ENCODE data around the gene FAR2.
"Not testable (repeated sequence)": the region's sequence is repeated elsewhere in the genome, so short reads cannot be mapped to it uniquely, and the experiment has no call there.

FAR2 gene

DNA sequence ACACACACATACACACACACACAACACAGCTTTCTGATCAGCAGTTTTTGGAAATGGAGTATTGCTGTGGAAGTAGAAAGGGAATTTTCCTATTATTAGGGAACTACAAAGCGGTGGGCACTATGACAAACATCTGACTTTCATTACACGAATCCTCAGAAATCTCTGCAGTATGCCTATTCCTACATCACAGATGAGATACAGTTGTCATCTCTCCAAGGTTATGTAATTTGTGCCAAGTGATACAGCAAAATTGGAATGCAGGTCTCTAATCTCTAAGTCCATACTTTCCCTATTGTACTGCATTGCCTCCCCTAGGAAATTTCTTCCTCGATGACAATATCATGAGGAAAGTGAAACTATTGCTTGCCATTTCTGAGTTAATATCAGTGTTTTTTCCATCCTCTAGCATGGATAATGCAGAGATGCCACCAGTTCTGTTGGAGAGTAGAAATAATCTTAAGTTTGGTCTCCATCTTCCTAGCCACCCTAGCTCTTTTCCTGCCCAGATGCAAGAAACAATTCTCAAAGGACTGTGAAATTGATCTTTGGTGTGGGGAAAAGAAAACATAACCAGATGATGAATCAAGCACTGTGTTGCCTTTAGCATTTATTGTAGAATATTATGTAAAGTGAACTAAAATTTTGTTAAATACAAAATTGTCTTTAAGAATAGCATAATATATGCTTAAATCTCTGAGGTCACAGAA is 137.2 kb downstream of the FAR2 start:
- DNase-seq, result no peak

GRCh38 chr12:29287622-29288021 is 138.5 kb downstream of the FAR2 start:
- DNase-seq, result no peak

GRCh38 chr12:29288031-29288430 is 139.0 kb downstream of the FAR2 start:
- no peak for DNase-seq

DNA sequence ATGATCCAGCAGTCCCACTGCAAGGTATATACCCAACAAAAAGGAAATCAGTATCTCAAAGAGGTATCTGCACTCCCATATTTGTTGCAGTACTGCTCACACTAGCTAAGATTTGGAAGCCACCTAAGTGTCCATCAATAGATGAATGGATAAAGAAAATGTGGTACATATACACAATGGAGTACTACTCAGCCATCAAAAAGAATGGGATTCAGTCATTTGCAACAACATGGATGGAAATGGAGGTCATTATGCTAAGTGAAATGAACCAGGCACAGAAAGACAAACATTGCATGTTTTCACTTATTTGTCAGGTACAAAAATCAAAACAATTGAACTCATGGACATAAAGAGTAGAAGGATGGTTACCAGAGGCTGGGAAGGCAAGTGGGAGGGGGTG is 141.4 kb downstream of the FAR2 start:
- DNase-seq, result not testable (repeated sequence)

GRCh38 chr12:29291226-29291625 is 142.1 kb downstream of the FAR2 start:
- DNase-seq, result no peak

DNA sequence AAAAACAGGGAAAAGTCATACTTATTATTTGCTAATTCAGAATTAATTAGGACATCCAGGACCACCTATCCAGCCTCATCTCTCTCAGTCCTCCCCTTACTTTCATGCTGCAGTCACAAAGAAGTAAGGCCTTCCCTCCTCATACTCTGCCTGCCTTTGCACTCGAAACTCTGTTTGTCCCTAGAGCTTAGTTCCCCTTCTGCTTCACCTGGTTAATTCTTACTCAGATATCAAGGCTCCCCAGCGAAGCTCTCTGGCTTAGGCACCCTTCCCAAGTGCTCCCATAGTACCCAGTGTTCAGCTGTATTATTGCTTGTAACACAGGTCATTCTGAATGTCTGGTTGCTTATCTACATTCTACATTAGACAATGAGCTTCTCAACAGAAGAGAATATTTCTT is 150.6 kb downstream of the FAR2 start:
- no peak for DNase-seq

GRCh38 chr12:29301114-29301513 is 152.0 kb downstream of the FAR2 start:
- no peak for DNase-seq

GRCh38 chr12:29304388-29304787 is 155.3 kb downstream of the FAR2 start:
- no peak for DNase-seq

DNA sequence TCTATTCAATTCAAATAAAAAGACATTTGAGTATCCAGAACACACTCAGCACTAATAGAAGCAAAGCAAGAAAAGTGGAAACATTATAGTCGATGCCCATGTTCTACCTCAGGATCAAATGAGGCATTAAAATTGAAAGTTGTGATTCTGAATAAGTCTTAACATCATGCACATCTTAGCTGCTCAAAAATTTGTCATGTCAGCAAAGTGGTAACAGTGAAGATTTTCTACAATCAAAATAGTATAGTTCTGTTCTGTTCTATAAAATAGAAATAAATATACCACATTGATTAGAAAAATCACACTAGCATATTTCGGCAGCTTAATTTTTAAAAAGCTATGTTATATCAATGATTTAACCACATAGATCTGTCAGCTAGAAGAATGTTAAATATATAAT is 157.2 kb downstream of the FAR2 start:
- DNase-seq, result no peak

DNA sequence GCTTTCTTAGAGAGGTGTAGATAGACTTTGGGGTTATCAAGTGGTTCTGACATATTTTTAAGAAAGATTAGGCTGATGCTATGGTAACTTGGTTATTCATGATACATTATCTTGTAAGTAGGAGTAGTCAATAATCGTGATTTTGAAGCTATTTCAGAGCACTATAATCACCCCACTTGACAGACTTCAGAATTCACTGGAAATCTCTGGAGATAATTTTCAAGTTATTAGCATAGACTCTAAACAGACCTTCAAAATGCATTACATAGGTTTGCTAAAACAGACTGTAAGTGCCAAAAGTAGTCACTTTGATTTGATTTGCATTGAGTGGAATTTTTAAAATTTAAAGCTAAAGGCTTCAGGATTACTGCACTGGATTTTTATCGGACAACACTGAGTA is 157.6 kb downstream of the FAR2 start:
- no peak for DNase-seq

GRCh38 chr12:29309320-29309902 is 160.3 kb downstream of the FAR2 start:
- no peak for DNase-seq

- DNase-seq, result no peak
These were observed 161.8 kb downstream of the FAR2 start for GRCh38 chr12:29310899-29311298.

DNA sequence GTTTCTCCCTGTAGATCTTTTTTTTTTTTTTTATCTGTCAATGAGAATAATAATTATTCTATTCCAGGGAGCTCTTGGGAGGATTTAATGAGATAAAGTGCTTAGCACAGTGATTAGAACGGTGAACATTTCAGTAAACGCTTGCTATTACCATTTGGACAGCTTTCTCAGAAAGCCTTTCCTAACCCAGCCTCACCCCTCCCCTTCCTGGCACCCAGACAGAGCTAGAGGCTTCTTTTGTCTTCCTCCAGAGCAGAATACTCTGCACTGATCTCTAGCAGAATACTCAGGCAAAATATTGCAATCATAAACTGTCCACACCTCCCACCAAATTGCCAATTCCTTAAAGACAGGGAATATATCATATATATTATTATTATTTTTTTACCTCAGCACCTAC is 165.3 kb downstream of the FAR2 start:
- no peak for DNase-seq

DNA sequence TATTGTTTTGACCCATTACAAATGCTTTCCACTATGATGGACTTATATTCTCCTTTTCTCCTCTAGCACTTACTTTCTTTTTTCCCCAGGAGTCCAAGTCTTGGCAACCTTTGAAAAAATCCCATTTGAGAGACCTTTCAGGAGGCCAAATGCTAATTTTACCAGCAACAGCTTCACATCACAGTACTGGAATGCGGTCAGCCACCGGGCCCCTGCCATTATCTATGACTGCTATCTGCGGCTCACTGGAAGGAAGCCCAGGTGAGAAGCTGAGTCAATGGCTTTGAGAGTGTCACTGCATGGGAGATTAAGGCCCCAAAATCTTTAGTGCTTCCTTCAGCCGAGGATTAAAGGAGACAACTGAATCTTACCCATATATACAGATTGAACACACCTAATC is 167.7 kb downstream of the FAR2 start:
- no peak for DNase-seq

GRCh38 chr12:29317556-29318363 is 168.7 kb downstream of the FAR2 start:
- peak; percentile 53 for DNase-seq

GRCh38 chr12:29320295-29321085 is 171.4 kb downstream of the FAR2 start:
- no peak for DNase-seq

GRCh38 chr12:29322157-29322556 is 173.1 kb downstream of the FAR2 start:
- no peak for DNase-seq

- DNase-seq, result no peak
These were observed 180.3 kb downstream of the FAR2 start for GRCh38 chr12:29329411-29329810.

DNA sequence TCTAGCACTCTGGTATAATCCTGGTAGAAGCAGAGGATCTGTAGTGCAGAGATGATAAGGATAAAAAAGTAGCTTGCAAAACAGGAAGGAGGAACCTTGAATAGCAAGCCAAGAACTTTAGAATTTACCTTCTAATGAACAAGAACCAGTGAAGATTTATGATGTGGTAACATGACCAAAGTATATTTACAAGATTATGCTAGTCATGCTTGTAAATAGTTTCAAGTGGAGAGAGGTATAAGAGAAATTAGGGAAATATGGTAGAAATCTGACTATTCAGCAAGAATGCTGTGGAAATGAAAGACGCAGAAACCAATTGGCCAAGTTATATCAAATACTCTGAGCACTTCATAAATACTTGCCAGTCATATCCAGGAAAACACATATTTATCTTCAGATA is 184.1 kb downstream of the FAR2 start:
- no peak for DNase-seq

DNA sequence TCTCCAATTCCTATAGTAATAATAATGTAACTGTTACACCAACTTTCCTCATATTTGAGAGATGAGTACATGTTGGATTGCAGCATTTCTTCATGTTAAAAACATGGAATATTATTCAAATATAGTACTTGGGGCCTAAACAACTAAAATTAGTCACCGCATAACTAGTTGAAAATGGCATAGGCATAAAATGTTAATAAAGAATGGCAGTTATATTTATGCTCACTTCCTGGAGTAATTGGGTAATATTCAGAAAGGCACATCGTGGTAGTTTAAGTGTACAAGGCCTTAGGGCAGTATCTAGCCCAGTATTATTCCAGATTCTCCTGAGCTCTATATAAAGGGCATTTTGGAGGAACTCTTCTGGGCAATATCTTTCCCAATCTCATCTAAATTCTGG is 185.9 kb downstream of the FAR2 start:
- no peak for DNase-seq

- no peak for DNase-seq
These were observed 188.2 kb downstream of the FAR2 start for GRCh38 chr12:29337325-29337724.

GRCh38 chr12:29343022-29343799 is 194.1 kb downstream of the FAR2 start:
- DNase-seq, result no peak
